ENCODE data around the gene LRTM2. TPM values are rescaled to one million over a fixed set of nuclear protein-coding genes. Genes with fewer than 3 reads are reported as not detected.

Gene LRTM2
- total RNA-seq, 1 experiment from 2014 or later = 0.07 TPM

DNA sequence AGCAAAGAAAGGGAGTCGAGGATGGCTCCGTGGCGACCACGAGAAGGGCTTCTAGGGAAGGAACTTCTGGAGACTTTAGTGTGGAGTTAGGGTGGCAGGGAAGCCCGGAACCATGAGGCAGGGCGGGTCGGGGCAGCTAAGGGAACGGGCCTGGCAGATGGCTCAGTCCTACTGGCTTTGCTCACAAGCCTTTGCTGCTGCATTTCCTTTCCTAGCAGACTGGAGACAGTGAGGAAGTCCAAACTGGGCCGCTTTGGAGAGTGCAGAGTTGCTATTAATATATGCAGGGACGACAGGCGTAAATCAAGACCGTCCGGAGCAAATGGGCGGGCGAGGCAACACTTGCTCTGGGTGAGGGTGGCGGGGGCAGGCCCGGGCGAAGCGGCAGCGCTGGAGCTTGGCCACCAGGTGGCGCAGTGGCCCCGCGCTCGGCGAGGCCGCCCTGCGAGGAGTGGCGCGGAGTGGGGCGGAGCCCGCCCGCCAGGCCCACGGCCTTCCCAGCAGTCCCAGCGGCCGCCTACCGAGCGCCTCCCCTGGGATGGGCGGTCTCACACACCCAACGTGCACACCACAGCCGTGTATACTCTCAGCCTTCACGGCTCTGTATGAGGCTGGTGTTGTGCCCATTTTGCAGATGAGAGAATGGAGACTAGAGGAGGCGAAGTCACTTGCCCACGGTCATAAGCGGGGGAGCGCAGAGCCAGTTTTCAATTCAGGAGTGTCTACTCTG, 24.4 kb upstream of the LRTM2 start (continued):
- TF ChIP-seq CEBPB (IDR thresholded peaks at IDR 0.05; ENCODE audit: low read depth) (no peak), EZH2phosphoT487 (IDR thresholded peaks at IDR 0.05; ENCODE audit: borderline replicate concordance) (no peak), SRF (IDR thresholded peaks at IDR 0.05; ENCODE audit: low read depth) (no peak), CBX3 (IDR thresholded peaks at IDR 0.05; ENCODE audit: low read depth) (peak; percentile 98), FOSL1 (IDR thresholded peaks at IDR 0.05; ENCODE audit: low read depth) (no peak), SIN3A (IDR thresholded peaks at IDR 0.05; ENCODE audit: low read depth) (peak; percentile 69), POLR2AphosphoS5 (IDR thresholded peaks at IDR 0.05; ENCODE audit: low read depth, low read length) (peak; percentile 97), ELF1 (IDR thresholded peaks at IDR 0.05; ENCODE audit: borderline replicate concordance, low read depth) (no peak), SP1 (IDR thresholded peaks at IDR 0.05; ENCODE audit: low read depth) (no peak; the same call in 1 of the 2 replicates), ZFX (IDR thresholded peaks at IDR 0.05) (no peak), EZH2 (IDR thresholded peaks at IDR 0.05) (no peak), ZNF274 (IDR thresholded peaks at IDR 0.05; ENCODE audit: low read depth, low read length) (no peak)
- TF ChIP-seq, protein P1, sequence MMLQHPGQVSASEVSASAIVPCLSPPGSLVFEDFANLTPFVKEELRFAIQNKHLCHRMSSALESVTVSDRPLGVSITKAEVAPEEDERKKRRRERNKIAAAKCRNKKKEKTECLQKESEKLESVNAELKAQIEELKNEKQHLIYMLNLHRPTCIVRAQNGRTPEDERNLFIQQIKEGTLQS (IDR thresholded peaks at IDR 0.05) = no peak
- TF ChIP-seq, protein P2, sequence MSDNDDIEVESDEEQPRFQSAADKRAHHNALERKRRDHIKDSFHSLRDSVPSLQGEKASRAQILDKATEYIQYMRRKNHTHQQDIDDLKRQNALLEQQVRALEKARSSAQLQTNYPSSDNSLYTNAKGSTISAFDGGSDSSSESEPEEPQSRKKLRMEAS (IDR thresholded peaks at IDR 0.05) = peak; percentile 88

DNA sequence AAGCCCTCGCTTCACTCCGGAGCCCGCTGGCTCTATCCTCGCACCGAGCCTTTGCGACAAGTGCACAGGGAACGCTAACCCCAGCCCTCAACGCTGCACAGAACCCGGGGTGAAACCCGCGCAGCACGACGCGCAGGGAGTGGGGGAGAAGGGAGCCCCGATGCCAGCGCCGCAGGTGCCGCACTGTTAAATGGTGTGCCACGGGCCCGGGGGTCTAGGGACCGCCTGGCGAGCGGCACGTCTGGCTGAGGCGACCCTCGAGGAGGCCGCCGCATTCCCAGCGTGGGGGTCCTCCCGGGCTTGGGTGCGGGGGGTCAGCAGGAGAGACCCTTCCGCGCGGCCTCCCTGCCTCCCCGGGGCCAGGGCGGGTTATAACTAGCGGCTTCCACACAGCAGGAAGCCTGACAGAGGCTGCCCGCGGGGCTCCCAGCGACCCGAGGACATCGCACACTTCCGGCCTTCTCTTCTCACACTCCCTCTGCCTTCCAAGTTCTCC, 23.8 kb upstream of the LRTM2 start:
- Histone ChIP-seq H3K4me3 (replicated peaks in 1 of 2; ENCODE audit: low read depth in 1 of 2, low read length in 2 of 2) (peak overlapping the region; percentile 81 to 83), H2AFZ (ENCODE audit: low read depth, low read length, poor library complexity, severe bottlenecking) (peak overlapping the region; percentile 51), H3K4me1 (ENCODE audit: control insufficient read depth in 1 of 2, insufficient read depth in 2 of 2, low read length in 2 of 2) (peaks cover 3 to 20% of the 10 kb centered on the region in 2 experiments; a peak in 3 of 4 replicates), H3K9me2 (ENCODE audit: insufficient read depth) (no peaks in the 10 kb centered on the region), H3K27me3 (ENCODE audit: insufficient read depth, low read length) (no peaks in the 10 kb centered on the region), H3K9me3 (ENCODE audit: control insufficient read depth in 1 of 2, insufficient read depth in 1 of 2, low read depth in 1 of 2, low read length in 2 of 2) (no peaks in the 10 kb centered on the region), H3K4me2 (ENCODE audit: low read length) (peak overlapping the region; percentile 99), H3K79me2 (ENCODE audit: insufficient read depth, low read length) (no peaks in the 10 kb centered on the region), H3K9ac (ENCODE audit: low read length) (peak overlapping the region; percentile 81), H3K36me3 (ENCODE audit: control insufficient read depth in 1 of 2, insufficient read depth in 2 of 2, low read length in 2 of 2) (no peaks in the 10 kb centered on the region), H3K27ac (ENCODE audit: low read depth, low read length) (peak overlapping the region; percentile 93), H4K20me1 (ENCODE audit: insufficient read depth) (no peaks in the 10 kb centered on the region)
- intact Hi-C loops (cut with micrococcal nuclease) = loop anchor here (1.0 to 5.0 kb wide), 4 partner anchors 144 to 786 kb away; no protein-coding TSS in a partner anchor
- ChIA-PET POLR2A (no interaction called here), CTCF (interaction anchor here (0.6 to 2.9 kb wide), 3 partner anchors 143 to 162 kb away, joined by 3 to 32 read pairs (median 6); no protein-coding TSS in a partner anchor), RAD21 (ENCODE audit: low non-redundant PET in 1 of 2, low total read pairs in 2 of 2, uncharacterized antibody in 2 of 2, unreplicated experiment in 2 of 2) (interaction anchor here in 1 of 2 experiments (1.2 kb wide), 1 partner anchor 143 kb away, joined by 4 read pairs; no protein-coding TSS in a partner anchor)
- no peak for DNase-seq (ENCODE audit: low read depth, low spot score)
- TSS peak; percentile 76 for BruUV-seq (replicated peaks)
- TF ChIP-seq EZH2 (IDR thresholded peaks at IDR 0.05) (no peak), POLR2A (IDR thresholded peaks at IDR 0.05; ENCODE audit: borderline replicate concordance, extremely low read depth, insufficient read depth, insufficient read length) (no peak), ZFX (IDR thresholded peaks at IDR 0.05) (no peak), SRF (IDR thresholded peaks at IDR 0.05; ENCODE audit: low read depth) (no peak), CEBPB (IDR thresholded peaks at IDR 0.05; ENCODE audit: low read depth) (no peak), EGR1 (IDR thresholded peaks at IDR 0.05; ENCODE audit: low read depth) (no peak), TCF7L2 (IDR thresholded peaks at IDR 0.05; ENCODE audit: borderline replicate concordance, extremely low read depth, insufficient read depth, insufficient read length) (no peak)
- TF ChIP-seq, protein P3, sequence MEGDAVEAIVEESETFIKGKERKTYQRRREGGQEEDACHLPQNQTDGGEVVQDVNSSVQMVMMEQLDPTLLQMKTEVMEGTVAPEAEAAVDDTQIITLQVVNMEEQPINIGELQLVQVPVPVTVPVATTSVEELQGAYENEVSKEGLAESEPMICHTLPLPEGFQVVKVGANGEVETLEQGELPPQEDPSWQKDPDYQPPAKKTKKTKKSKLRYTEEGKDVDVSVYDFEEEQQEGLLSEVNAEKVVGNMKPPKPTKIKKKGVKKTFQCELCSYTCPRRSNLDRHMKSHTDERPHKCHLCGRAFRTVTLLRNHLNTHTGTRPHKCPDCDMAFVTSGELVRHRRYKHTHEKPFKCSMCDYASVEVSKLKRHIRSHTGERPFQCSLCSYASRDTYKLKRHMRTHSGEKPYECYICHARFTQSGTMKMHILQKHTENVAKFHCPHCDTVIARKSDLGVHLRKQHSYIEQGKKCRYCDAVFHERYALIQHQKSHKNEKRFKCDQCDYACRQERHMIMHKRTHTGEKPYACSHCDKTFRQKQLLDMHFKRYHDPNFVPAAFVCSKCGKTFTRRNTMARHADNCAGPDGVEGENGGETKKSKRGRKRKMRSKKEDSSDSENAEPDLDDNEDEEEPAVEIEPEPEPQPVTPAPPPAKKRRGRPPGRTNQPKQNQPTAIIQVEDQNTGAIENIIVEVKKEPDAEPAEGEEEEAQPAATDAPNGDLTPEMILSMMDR (IDR thresholded peaks at IDR 0.05 in 2 of 3, conservative IDR thresholded peaks at IDR 0.05 in 1 of 3; ENCODE audit: borderline replicate concordance in 1 of 3, insufficient read depth in 1 of 3, low read depth in 2 of 3, low read length in 2 of 3) = no peak
- TF ChIP-seq, protein P4, sequence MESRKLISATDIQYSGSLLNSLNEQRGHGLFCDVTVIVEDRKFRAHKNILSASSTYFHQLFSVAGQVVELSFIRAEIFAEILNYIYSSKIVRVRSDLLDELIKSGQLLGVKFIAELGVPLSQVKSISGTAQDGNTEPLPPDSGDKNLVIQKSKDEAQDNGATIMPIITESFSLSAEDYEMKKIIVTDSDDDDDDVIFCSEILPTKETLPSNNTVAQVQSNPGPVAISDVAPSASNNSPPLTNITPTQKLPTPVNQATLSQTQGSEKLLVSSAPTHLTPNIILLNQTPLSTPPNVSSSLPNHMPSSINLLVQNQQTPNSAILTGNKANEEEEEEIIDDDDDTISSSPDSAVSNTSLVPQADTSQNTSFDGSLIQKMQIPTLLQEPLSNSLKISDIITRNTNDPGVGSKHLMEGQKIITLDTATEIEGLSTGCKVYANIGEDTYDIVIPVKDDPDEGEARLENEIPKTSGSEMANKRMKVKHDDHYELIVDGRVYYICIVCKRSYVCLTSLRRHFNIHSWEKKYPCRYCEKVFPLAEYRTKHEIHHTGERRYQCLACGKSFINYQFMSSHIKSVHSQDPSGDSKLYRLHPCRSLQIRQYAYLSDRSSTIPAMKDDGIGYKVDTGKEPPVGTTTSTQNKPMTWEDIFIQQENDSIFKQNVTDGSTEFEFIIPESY (IDR thresholded peaks at IDR 0.05; ENCODE audit: extremely low read depth, insufficient replicate concordance, low read length) = no peak
- ATAC-seq = peak; percentile 35
